IPS-15b (cell line): ENCODE results near the gene JAG2.

Experiments
- H3K27me3 ChIP-seq: one replicate; pipeline ENCODE4 v1.6.1; 2013; ENCODE audit warnings: low read length; ENCODE audit not compliant: control insufficient read depth, insufficient read depth
- H3K36me3 ChIP-seq: one replicate; pipeline ENCODE4 v1.6.1; 2013; ENCODE audit warnings: low read length; ENCODE audit not compliant: control insufficient read depth, insufficient read depth
- H3K4me1 ChIP-seq: one replicate; pipeline ENCODE4 v1.6.1; 2013; ENCODE audit warnings: mild to moderate bottlenecking, low read length; ENCODE audit not compliant: control insufficient read depth, insufficient read depth
- H3K4me3 ChIP-seq: one replicate; pipeline ENCODE4 v1.5.1; 2013; ENCODE audit warnings: low read depth, low read length
- H3K9ac ChIP-seq: one replicate; pipeline ENCODE4 v1.6.1; 2013; ENCODE audit warnings: low read depth, mild to moderate bottlenecking, low read length
- H3K9me3 ChIP-seq: one replicate; pipeline ENCODE4 v1.6.1; 2013; ENCODE audit warnings: mild to moderate bottlenecking, low read length; ENCODE audit not compliant: control insufficient read depth, insufficient read depth

The JAG2 gene

GRCh38 chr14:105178868-105179140 lies 10.2 kb upstream of the JAG2 start:
- H3K4me1 ChIP-seq, result peaks cover 3% of the 10 kb centered on the region
- no peaks in the 10 kb centered on the region for H3K9me3 ChIP-seq
- H3K27me3 ChIP-seq, result peaks cover 10% of the 10 kb centered on the region
- H3K9ac ChIP-seq, result no peak overlapping the region
- H3K4me3 ChIP-seq, result no peak overlapping the region
- peaks cover 9% of the 10 kb centered on the region for H3K36me3 ChIP-seq

- no peaks in the 10 kb centered on the region for H3K9me3 ChIP-seq
- peaks cover 9% of the 10 kb centered on the region for H3K36me3 ChIP-seq
- H3K27me3 ChIP-seq, result peaks cover 10% of the 10 kb centered on the region
- no peak overlapping the region for H3K4me3 ChIP-seq
- no peak overlapping the region for H3K9ac ChIP-seq
- H3K4me1 ChIP-seq, result peaks cover 3% of the 10 kb centered on the region
These were observed 9.7 kb upstream of the JAG2 start for GRCh38 chr14:105178069-105178867.

GRCh38 chr14:105177082-105177481 lies 8.5 kb upstream of the JAG2 start:
- H3K36me3 ChIP-seq, result peaks cover 9% of the 10 kb centered on the region

GRCh38 chr14:105176513-105176912 lies 7.9 kb upstream of the JAG2 start:
- Histone ChIP-seq H3K4me3 (no peak overlapping the region), H3K27me3 (peaks cover 3% of the 10 kb centered on the region), H3K9me3 (no peaks in the 10 kb centered on the region), H3K36me3 (peaks cover 9% of the 10 kb centered on the region), H3K9ac (no peak overlapping the region), H3K4me1 (no peaks in the 10 kb centered on the region)

More at GRCh38 chr14:105177082-105177481, 8.5 kb upstream of the JAG2 start:
- no peak overlapping the region for H3K9ac ChIP-seq
- H3K9me3 ChIP-seq, result no peaks in the 10 kb centered on the region
- H3K27me3 ChIP-seq, result peaks cover 8% of the 10 kb centered on the region
- peaks cover 3% of the 10 kb centered on the region for H3K4me1 ChIP-seq
- no peak overlapping the region for H3K4me3 ChIP-seq

- no peak overlapping the region for H3K4me3 ChIP-seq
- H3K9ac ChIP-seq, result peak overlapping the region; percentile 16
- H3K9me3 ChIP-seq, result no peaks in the 10 kb centered on the region
- peaks cover 5% of the 10 kb centered on the region for H3K27me3 ChIP-seq
- peaks cover 6% of the 10 kb centered on the region for H3K36me3 ChIP-seq
- H3K4me1 ChIP-seq, result peaks cover 6% of the 10 kb centered on the region
These were observed 5.6 kb upstream of the JAG2 start for GRCh38 chr14:105173901-105174894.

- Histone ChIP-seq H3K9me3 (no peaks in the 10 kb centered on the region), H3K9ac (no peak overlapping the region), H3K27me3 (peaks cover 5% of the 10 kb centered on the region), H3K36me3 (peaks cover 6% of the 10 kb centered on the region), H3K4me3 (no peak overlapping the region), H3K4me1 (peaks cover 6% of the 10 kb centered on the region)
These were observed 4.6 kb upstream of the JAG2 start for GRCh38 chr14:105173145-105173544.

GRCh38 chr14:105172476-105172875 lies 3.9 kb upstream of the JAG2 start:
- no peak overlapping the region for H3K4me3 ChIP-seq
- peaks cover 6% of the 10 kb centered on the region for H3K4me1 ChIP-seq
- no peaks in the 10 kb centered on the region for H3K9me3 ChIP-seq

GRCh38 chr14:105171004-105171673 lies 2.6 kb upstream of the JAG2 start:
- peaks cover 8% of the 10 kb centered on the region for H3K27me3 ChIP-seq
- H3K9ac ChIP-seq, result no peak overlapping the region
- H3K9me3 ChIP-seq, result no peaks in the 10 kb centered on the region
- no peak overlapping the region for H3K4me3 ChIP-seq
- H3K4me1 ChIP-seq, result peaks cover 6% of the 10 kb centered on the region
- H3K36me3 ChIP-seq, result peaks cover 7% of the 10 kb centered on the region

More at GRCh38 chr14:105172476-105172875, 3.9 kb upstream of the JAG2 start:
- Histone ChIP-seq H3K27me3 (peaks cover 5% of the 10 kb centered on the region), H3K9ac (no peak overlapping the region), H3K36me3 (peaks cover 4% of the 10 kb centered on the region)

GRCh38 chr14:105169776-105170655 lies 1.4 kb upstream of the JAG2 start:
- peaks cover 10% of the 10 kb centered on the region for H3K36me3 ChIP-seq
- peaks cover 6% of the 10 kb centered on the region for H3K4me1 ChIP-seq
- no peak overlapping the region for H3K9ac ChIP-seq
- H3K27me3 ChIP-seq, result peaks cover 8% of the 10 kb centered on the region
- H3K4me3 ChIP-seq, result no peak overlapping the region
- H3K9me3 ChIP-seq, result no peaks in the 10 kb centered on the region

- H3K9ac ChIP-seq, result no peak overlapping the region
- H3K27me3 ChIP-seq, result peaks cover 8% of the 10 kb centered on the region
- no peaks in the 10 kb centered on the region for H3K9me3 ChIP-seq
- peaks cover 7% of the 10 kb centered on the region for H3K36me3 ChIP-seq
- peaks cover 6% of the 10 kb centered on the region for H3K4me1 ChIP-seq
- H3K4me3 ChIP-seq, result peak overlapping the region; percentile 35
These were observed 467 bp upstream of the JAG2 start for GRCh38 chr14:105168979-105169507.

GRCh38 chr14:105168093-105168420 lies 519 bp downstream of the JAG2 start:
- H3K27me3 ChIP-seq, result peaks cover 8% of the 10 kb centered on the region
- H3K4me1 ChIP-seq, result peaks cover 6% of the 10 kb centered on the region
- no peak overlapping the region for H3K9ac ChIP-seq
- H3K4me3 ChIP-seq, result peak overlapping the region; percentile 35
- peaks cover 7% of the 10 kb centered on the region for H3K36me3 ChIP-seq
- H3K9me3 ChIP-seq, result no peaks in the 10 kb centered on the region
